ENCODE results near the gene PSMD1.

The PSMD1 gene

GRCh38 chr2:231213931-231214642 is 157.4 kb downstream of the PSMD1 start:
- no peak for DNase-seq

DNA sequence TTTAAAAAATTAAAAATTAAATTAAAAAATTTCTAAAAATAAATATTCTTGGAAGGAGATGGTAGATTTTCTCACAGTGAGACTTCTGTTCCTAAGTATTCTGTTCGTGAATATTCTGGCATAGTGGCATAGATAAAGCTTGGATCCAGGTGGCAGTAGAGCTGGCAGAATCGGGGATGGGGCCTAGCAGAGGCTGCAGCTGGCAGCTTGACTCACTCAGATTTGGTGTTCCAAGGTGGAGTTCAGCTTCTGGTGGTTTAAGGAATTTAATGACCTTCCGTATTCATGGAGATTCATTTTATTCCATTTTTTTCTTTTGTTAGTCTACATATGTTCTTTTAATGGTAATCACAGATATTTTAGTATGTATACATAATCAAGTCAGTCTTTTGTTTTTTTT is 161.7 kb downstream of the PSMD1 start:
- DNase-seq, result peak; percentile 25

DNA sequence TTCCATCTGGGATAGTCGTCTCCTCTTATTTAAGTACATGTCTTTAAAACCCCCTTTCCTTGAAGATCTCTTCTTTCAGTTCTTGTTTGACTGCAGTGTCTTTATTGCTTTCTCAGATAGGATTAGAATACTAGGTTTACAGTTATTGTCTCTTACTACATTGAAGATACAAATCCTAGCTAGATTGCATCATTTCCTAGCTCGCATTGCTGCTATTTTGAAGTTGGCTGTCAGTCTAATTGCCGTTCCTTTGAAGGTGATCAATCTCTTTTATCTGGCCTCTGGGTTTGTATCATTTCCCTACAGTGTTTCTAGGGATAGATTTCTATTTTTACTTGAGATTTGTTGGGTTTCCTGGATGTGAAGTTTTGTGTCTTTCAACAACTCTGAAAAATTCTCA is 162.6 kb downstream of the PSMD1 start:
- no peak for DNase-seq

- no peak for DNase-seq
Observed at GRCh38 chr2:231221761-231222160, 165.1 kb downstream of the PSMD1 start.
